LHCN-M2 (cell line): ENCODE data around the gene SCG3. TPM values are rescaled to one million over a fixed set of nuclear protein-coding genes. Genes with fewer than 3 reads are reported as not detected.

Experiments
- DNase-seq: peaks from one replicate; pipeline ENCODE4 v3.0.0-alpha.2; 2012; ENCODE audit warnings: low read depth
- total RNA-seq: library from RNA; depleted of rRNA; stranded (reverse); fragments of >200 nt; gene quantifications from 2 replicates; pipeline ENCODE4 v1.2.3, GENCODE V29; 2014

SCG3 gene
- total RNA-seq, 1 experiment from 2014 or later = not detected

DNA sequence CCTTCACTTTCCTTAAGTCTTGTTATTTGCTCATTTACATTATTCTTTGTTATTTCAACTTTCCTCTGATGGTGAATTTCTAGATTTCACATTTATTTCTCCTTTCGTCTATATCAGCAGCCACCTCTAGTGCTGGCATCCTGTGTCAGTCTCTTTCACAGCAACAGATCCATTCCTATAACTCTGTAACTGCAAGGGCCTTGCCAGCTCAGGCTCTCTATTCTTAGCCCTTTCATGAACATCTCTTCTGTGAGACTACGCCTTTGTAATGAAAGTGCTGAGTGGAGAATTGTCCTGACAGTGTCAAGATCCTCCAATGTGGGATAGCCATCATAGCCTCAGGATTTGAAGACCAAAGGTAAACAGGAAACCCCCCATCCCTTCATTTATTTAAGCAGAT, 3.9 kb upstream of the SCG3 start:
- no peak for DNase-seq

GRCh38 chr15:51678096-51678495, 3.2 kb upstream of the SCG3 start:
- DNase-seq = peak; percentile 32

DNA sequence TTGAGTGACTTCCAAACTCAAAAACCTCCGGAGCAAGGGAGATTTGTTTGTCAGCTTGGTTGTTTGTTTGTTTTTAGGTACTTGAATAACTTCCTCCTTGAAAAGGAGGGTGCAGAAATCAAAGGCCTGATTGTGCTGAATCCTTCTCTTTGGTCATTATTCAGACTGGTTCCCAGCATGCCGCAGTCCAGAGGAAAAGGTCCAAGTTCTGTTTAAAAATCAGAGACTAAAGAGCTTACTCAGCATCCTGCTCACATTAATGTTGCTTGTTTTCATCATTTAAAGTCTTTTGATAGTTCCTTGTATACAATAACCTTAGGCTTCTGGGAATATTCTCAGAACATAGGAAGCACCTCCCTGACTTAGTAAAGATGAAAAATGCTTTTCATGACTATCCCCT, 982 bp upstream of the SCG3 start:
- DNase-seq = no peak

DNA sequence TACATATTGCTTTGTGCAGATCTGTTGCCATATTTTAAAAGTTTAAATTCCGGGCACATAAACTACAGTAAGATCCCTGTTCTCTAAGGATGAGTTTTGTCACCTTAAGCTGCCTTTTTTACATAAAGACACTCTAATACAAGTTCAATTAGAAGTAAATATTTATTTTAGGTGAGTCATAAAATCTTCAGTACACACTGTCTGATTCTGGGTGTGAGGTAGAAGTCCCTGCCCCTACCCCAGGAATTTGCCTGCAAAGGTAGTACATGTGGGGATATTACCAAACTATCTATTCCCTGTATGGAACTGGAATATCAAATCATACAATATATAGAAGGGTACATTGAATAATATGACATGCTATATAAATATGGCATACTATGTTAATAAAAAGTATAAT, 6.3 kb downstream of the SCG3 start:
- no peak for DNase-seq

DNA sequence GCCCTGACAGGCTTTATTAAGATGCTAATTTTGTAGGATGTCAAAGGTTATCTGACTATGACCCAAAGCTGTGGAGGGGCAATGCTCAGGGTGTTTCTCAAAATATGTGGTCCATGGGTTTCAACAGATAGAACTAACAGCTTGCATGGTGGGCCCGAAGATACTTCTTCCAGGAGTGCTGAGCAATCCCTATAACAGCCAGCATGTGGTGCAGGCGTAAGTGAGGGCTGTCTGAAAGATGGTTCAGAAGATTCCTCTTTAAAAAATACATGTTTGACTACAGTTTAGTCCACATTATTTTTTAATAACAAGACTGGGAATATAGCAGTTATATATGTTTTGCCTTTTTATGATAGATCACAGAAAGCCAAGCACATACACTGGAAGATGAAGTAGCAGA, 7.6 kb downstream of the SCG3 start:
- DNase-seq = no peak

DNA sequence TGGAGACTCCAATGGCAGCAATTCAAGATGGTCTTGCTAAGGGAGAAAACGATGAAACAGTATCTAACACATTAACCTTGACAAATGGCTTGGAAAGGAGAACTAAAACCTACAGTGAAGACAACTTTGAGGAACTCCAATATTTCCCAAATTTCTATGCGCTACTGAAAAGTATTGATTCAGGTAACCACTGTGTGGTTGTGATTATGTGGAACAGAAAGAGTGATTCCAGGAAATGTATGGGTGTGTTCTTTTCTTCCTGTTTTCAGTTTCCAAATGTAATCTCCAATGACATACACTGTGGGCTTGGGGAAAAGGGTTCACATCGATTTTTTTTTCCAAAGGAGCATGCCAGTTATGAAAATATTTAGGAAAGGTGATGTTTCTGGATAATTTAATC, 10.9 kb downstream of the SCG3 start:
- no peak for DNase-seq

- DNase-seq = no peak
These were observed 15.3 kb downstream of the SCG3 start for GRCh38 chr15:51696566-51696965.

DNA sequence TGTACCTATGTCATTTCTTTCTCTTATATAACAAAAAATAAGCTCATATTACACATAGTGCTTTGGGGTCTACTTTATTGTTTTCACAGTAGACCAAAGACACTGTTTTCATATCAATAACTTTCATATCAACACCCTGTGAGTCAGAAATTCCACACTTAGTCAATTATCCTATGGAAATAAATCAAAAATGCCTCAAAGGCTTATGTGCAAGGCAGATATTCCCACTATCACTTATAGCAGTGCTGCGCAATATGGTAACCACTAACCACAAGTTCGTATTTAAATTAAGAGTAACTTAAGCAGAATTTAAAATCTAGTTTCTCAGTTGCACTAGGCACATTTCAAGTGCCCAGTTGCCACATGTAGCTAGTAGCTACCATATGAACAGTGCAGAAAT, 15.9 kb downstream of the SCG3 start:
- DNase-seq = no peak

- DNase-seq = no peak
These were observed 18.1 kb downstream of the SCG3 start for GRCh38 chr15:51699373-51699772.

GRCh38 chr15:51702710-51703109, 21.4 kb downstream of the SCG3 start:
- no peak for DNase-seq

DNA sequence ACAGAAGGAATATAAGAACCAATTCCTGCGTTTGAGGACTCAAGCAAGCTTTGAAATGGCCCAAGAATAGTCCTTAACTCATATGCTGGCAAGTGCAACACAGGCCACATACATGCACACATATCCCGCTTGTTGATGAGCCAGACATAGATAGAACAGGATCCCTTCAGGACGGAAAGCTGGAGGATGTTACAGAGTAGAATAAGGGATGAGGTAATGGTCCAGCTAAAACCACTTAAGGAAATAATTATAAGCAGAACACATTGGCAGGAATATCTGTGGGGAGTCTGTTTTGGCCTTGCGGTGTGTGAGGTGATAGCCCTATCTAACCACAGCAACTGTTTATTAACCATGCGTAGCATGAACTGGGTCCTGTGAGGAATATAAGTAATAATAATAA, 25.0 kb downstream of the SCG3 start:
- peak; percentile 16 for DNase-seq

DNA sequence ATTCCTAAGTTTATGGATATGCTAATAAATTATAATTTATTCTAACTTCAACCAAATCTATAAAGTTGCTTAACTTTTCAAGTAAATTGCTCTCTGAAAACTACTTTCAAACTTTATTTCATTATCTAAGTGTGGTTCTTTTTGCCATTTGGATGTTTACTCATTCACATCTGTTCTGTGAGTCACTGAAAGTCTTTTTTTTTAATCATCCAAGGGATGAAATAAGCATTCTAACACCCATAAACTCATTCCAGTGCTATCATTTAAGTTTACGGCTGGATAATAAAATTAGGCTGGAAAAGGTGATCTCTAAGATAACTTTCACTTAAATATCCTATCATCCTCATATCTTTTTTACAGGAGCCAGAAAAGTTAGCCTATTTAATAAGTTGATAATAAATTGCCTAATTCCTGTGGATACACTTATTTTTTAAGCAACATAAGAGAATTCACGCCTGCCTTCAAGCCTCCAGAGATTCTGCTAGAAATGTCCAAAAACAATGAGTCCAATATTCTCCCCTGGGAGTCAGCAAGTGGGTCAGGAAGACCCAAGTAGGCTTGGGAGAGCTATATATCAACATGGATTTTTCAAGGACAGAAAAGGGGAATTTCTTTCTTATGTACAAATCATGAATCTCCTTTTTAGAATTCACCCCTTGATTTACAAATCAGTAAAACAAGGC, 25.8 kb downstream of the SCG3 start:
- DNase-seq = peak; percentile 20

- no peak for DNase-seq
These were observed 26.7 kb downstream of the SCG3 start for GRCh38 chr15:51708013-51708412.

DNA sequence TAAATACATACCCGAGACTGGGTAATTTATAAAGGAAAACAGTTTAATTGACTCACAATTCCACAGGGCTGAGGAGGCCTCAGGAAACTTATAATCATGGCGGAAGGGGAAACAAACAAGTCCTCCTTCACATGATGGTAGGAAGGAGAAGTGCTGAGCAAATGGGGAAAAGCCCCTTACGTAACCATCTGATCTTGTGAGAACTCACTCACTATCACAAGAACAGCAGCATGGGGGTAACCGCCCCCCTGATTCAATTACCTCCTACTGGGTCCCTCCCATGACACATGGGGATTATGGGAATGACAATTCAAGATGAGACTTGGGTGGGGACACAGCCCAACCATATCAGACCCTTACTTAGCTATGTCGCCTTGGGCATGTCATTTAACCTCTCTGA, 27.7 kb downstream of the SCG3 start:
- DNase-seq = no peak

GRCh38 chr15:51714162-51714561, 32.9 kb downstream of the SCG3 start:
- DNase-seq = no peak

DNA sequence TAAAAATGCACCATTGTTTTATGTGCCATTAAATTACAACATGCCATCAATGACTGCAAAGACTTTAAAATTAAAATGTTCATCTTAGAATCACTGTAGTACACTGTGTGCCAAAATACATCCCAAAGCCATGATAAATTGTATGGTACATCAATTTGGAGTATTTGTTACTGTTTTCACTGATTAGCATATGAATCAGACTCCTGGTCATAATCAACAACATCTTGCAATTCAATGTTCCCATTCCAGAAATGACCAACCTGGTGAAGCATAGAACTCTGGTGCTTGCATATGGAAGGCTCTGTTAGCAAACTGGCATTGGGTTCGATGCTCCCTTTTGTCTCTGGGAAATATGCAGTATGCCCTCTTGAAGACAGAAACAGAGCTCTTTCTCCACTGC, 33.6 kb downstream of the SCG3 start:
- no peak for DNase-seq

DNA sequence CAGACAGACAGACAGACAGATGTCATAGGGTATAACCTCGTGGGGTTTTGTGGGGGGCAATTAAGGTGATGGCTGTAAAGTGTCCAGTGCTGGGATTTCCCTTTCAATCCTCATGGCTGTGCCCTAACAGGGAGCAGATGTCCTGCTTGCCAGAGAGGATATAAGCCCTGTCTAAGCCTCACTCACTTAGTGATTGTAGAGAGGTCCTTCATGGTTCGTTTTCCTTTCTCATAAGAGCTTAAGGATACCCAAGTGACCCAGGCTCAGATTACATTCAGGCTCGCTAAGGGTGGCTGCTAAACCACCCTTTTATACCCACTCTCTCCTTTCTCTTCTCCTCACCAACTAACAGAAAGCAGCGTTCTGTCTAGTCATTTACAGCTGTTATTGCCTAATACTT, 36.9 kb downstream of the SCG3 start:
- DNase-seq = no peak

- no peak for DNase-seq
These were observed 37.4 kb downstream of the SCG3 start for GRCh38 chr15:51718746-51719145.

DNA sequence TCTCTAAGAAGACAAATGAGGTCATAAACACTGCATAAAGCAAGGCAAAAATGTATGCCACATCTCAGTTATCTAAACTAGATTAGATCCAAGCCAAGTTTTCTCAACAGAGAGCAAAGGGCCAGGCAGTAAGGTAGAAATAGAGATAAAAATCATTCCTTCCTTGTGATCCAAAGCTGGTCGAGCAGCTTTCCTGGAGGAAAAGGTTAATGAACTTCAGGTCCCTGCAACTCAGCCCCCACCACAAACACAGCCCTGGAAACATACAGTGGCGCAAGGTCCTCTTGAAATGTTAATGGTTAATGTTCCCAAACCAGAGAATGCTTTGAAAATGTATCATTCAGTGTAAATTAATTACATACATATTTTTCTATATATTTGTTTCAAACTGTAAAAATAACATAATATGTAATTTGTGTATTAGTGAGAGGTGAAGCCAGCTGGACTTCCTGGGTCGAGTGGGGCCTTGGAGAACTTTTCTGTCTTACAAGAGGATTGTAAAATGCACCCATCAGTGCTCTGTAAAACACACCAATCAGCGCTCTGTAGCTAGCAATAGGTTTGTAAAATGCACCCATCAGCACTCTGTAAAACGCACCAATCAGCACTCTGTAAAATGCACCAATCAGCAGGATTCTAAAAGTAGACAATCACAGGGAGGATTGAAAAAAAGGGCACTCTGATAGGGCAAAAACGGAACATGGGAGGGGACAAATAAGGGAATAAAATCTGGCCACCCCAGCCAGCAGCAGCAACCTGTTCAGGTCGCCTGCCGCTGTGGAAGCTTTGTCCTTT, 39.1 kb downstream of the SCG3 start:
- DNase-seq = no peak

- no peak for DNase-seq
These were observed 40.1 kb downstream of the SCG3 start for GRCh38 chr15:51721199-51721960.

DNA sequence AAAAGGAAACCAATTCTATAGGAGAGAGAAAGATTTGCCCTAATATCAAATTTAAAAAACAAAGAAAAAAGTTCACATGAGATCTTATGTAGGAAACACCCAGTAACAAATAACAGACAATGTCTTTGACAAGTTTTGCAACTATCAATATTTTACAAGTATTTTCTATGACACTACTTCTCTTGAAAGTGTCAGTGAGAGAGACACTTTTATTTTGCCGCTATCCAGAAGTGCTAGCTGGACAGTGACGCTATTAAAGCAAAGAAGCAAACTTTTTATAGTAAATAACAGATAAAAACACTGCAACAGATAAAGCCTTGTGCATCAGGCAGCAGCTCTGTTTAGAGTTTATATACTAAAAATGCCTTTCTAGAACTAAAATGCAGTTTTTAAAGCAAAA, 42.9 kb downstream of the SCG3 start:
- DNase-seq = no peak

GRCh38 chr15:51724673-51725072, 43.4 kb downstream of the SCG3 start:
- DNase-seq = no peak
